Caco-2 (cell line): ENCODE results near the gene CPED1. TPM values are rescaled to one million over a fixed set of nuclear protein-coding genes. Genes with fewer than 3 reads are reported as not detected.

Source experiments
- BruUV-seq: library from RNA; stranded (reverse); fragments of 400-500 nt; replicated peaks from 2 replicates; lab custom pipeline; 2021; lab: Mats Ljungman, UMichigan
- CTCF ChIA-PET: fragments of 300-600 bp; sonication (Branson Sonifier 250); formaldehyde crosslinking; loops from one replicate; lab custom pipeline; 2022; ENCODE audit warnings: antibody characterized with exemption; lab: Charles Lee
- POLR2A ChIA-PET: fragments of 300-600 bp; sonication (Branson Sonifier 250); formaldehyde crosslinking; loops from one replicate; lab custom pipeline; 2022; ENCODE audit warnings: antibody characterized with exemption; lab: Charles Lee
- DNase-seq, 2 experiments: peaks; one replicate each; pipeline versions ENCODE4 v3.0.0 to v3.0.0-alpha.2; 2020 to 2022
- H3K27me3 ChIP-seq: replicated peaks from 2 replicates; pipeline ENCODE4 v1.6.0; 2011; ENCODE audit warnings: low read length; ENCODE audit not compliant: control insufficient read depth, insufficient read depth
- H3K36me3 ChIP-seq: 2 replicates; pipeline ENCODE4 v1.5.1; 2011; ENCODE audit warnings: low read length; ENCODE audit not compliant: control insufficient read depth, insufficient read depth
- H3K4me1 ChIP-seq: fragments of 250-450 bp; sonication (Bioruptor Pico); 2 replicates; pipeline ENCODE4 v1.5.1; 2020; ENCODE audit warnings: mild to moderate bottlenecking
- H3K4me3 ChIP-seq: 2 replicates; pipeline ENCODE4 v1.5.1; 2011; ENCODE audit warnings: low read depth, mild to moderate bottlenecking, control low read depth, low read length
- H3K9me3 ChIP-seq: fragments of 250-450 bp; sonication (Bioruptor Pico); 2 replicates; pipeline ENCODE4 v1.5.1; 2020; ENCODE audit warnings: mild to moderate bottlenecking, moderate library complexity
- H3K27ac Mint-ChIP-seq: one replicate; pipeline ENCODE4 v1.8.0; 2022; ENCODE audit warnings: mixed read lengths; ENCODE audit not compliant: unreplicated experiment
- H3K27me3 Mint-ChIP-seq: one replicate; pipeline ENCODE4 v1.8.0; 2022; ENCODE audit warnings: mixed read lengths; ENCODE audit not compliant: insufficient read depth, unreplicated experiment
- H3K36me3 Mint-ChIP-seq: one replicate; pipeline ENCODE4 v1.8.0; 2022; ENCODE audit warnings: mild to moderate bottlenecking, mixed read lengths; ENCODE audit not compliant: insufficient read depth, unreplicated experiment
- H3K4me1 Mint-ChIP-seq: one replicate; pipeline ENCODE4 v1.8.0; 2022; ENCODE audit warnings: low read depth, mixed read lengths; ENCODE audit not compliant: unreplicated experiment
- H3K4me3 Mint-ChIP-seq: one replicate; pipeline ENCODE4 v1.8.0; 2022; ENCODE audit warnings: mild to moderate bottlenecking, moderate library complexity, mixed read lengths; ENCODE audit not compliant: unreplicated experiment
- H3K9me3 Mint-ChIP-seq: one replicate; pipeline ENCODE4 v1.8.0; 2022; ENCODE audit warnings: mixed read lengths; ENCODE audit not compliant: unreplicated experiment
- intact Hi-C: fragments of 100-400 bp; cut with micrococcal nuclease; formaldehyde crosslinking; loops from one replicate; pipeline ENCODE4 v1.10.0; 2022; ENCODE audit not compliant: unreplicated experiment
- total RNA-seq: library from RNA; stranded (reverse); gene quantifications from 2 replicates; pipeline ENCODE4 v1.2.3, GENCODE V29; 2022
- TF ChIP-seq, protein P1 (sequence below), 2 experiments: fragments of 200-600 bp in 1 of 2; IDR thresholded peaks; 1 replicate in 1 of 2; 2 replicates in 1 of 2; pipeline versions ENCODE4 v1.5.1 to v1.8.0; 2011 to 2022; ENCODE audit warnings: antibody characterized with exemption in 1 of 2, control low read depth in 1 of 2, inconsistent platforms in 1 of 2, low read depth in 1 of 2, low read length in 1 of 2, mild to moderate bottlenecking in 1 of 2, moderate library complexity in 1 of 2; ENCODE audit not compliant: insufficient read depth in 1 of 2, severe bottlenecking in 1 of 2, unreplicated experiment in 1 of 2

The CPED1 gene
- total RNA-seq, 1 experiment from 2014 or later: 0.23 TPM

DNA sequence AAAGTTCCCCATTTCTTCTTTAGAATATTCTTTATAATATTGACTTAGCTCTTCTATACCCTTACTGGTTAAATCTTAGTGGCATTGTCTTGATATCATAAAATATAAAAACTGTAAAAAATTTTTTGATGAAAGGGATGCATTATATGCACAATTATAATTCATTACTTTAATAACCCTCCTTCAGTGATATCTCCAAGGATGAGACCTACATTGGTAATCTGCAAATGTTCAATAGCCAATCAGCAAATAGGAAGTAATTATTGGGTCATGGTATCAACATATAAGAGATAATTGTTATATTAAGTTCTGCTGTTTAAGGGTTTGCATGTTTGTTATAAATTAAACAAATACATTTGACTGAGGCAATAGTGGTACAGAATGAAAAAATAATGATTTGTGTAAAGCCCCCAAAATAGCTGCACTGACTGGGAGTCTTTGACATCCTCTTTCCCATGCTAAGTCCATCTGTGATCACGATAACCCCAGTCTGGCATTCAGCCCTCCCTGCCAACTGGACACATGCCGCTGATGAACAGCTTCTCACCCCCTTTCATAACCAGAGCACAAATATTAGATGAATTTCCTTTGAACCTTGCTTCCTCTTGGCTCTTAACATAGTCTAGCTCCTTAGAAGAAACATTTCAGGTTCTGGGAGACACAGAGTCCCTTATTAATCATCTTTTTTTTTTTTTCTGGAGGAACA, 169.5 kb downstream of the CPED1 start:
- Mint-ChIP-seq H3K4me3 (no peak overlapping the region), H3K27ac (no peak overlapping the region), H3K36me3 (no peaks in the 10 kb centered on the region), H3K27me3 (peaks cover 5% of the 10 kb centered on the region), H3K4me1 (no peaks in the 10 kb centered on the region), H3K9me3 (no peaks in the 10 kb centered on the region)
- Histone ChIP-seq H3K4me1 (no peaks in the 10 kb centered on the region), H3K9me3 (no peaks in the 10 kb centered on the region), H3K4me3 (no peak overlapping the region), H3K27me3 (no peaks in the 10 kb centered on the region; the same call in 1 of the 2 replicates), H3K36me3 (no peaks in the 10 kb centered on the region)
- intact Hi-C loops: no loop called here
- ChIA-PET CTCF (no interaction called here), POLR2A (no interaction called here)
- TF ChIP-seq, protein P1, sequence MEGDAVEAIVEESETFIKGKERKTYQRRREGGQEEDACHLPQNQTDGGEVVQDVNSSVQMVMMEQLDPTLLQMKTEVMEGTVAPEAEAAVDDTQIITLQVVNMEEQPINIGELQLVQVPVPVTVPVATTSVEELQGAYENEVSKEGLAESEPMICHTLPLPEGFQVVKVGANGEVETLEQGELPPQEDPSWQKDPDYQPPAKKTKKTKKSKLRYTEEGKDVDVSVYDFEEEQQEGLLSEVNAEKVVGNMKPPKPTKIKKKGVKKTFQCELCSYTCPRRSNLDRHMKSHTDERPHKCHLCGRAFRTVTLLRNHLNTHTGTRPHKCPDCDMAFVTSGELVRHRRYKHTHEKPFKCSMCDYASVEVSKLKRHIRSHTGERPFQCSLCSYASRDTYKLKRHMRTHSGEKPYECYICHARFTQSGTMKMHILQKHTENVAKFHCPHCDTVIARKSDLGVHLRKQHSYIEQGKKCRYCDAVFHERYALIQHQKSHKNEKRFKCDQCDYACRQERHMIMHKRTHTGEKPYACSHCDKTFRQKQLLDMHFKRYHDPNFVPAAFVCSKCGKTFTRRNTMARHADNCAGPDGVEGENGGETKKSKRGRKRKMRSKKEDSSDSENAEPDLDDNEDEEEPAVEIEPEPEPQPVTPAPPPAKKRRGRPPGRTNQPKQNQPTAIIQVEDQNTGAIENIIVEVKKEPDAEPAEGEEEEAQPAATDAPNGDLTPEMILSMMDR (IDR thresholded peaks at IDR 0.05; ENCODE audit: insufficient read depth in 1 of 2, low read depth in 1 of 2, low read length in 1 of 2, severe bottlenecking in 1 of 2, unreplicated experiment in 1 of 2): no peak
- DNase-seq: no peak
- BruUV-seq: no TSS peak

DNA sequence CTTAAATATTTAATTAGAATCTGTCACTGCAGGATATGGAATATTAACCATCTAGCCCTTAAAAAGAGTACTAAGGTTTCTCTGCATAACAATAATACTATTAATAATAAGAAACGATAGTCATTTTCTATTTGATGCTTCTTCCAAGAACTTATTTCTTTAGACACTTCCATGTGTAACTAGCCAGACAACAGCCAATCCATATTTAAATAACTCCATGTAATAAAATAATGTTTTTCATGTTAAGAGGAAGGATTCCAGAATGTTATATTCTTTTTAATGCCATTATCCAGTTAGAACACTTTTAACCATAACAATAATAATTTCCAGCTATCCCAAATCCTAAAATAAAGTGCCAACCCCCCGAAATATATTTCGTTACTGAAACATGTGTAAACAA, 170.2 kb downstream of the CPED1 start:
- TF ChIP-seq, protein P1 (IDR thresholded peaks at IDR 0.05; ENCODE audit: insufficient read depth in 1 of 2, low read depth in 1 of 2, low read length in 1 of 2, severe bottlenecking in 1 of 2, unreplicated experiment in 1 of 2): no peak
- H3K27me3 ChIP-seq: no peaks in the 10 kb centered on the region; the same call in 1 of the 2 replicates

DNA sequence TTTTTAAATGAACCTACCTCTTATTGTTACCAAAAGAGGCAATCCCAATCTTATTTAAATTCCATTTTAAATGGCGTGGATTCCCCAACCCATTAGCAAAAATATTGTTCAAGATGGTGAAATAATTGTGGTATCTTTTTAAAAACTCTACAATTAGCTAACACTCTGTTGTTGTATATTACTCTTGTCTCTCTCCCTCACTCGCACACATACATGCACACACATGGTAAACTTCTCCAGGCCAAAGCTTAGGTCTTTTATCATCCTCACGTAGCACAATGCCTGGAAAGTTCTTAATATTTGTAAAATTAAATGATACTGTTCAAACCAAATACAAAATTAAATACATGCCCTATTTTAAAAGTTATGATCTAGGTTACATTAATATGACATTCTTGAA, 171.0 kb downstream of the CPED1 start:
- Histone ChIP-seq H3K9me3 (no peaks in the 10 kb centered on the region), H3K27me3 (no peaks in the 10 kb centered on the region; the same call in 1 of the 2 replicates), H3K4me3 (no peak overlapping the region), H3K36me3 (no peaks in the 10 kb centered on the region), H3K4me1 (no peaks in the 10 kb centered on the region)
- H3K36me3 Mint-ChIP-seq: no peaks in the 10 kb centered on the region
- BruUV-seq: no TSS peak
- H3K4me1 Mint-ChIP-seq: no peaks in the 10 kb centered on the region
- ChIA-PET CTCF (no interaction called here), POLR2A (interaction anchor here (0.5 kb wide), 1 partner anchor 174 kb away, joined by 3 read pairs; no protein-coding TSS in a partner anchor)
- no peak overlapping the region for H3K4me3 Mint-ChIP-seq
- TF ChIP-seq, protein P1 (IDR thresholded peaks at IDR 0.05; ENCODE audit: insufficient read depth in 1 of 2, low read depth in 1 of 2, low read length in 1 of 2, severe bottlenecking in 1 of 2, unreplicated experiment in 1 of 2): no peak
- no peak overlapping the region for H3K27ac Mint-ChIP-seq
- no peaks in the 10 kb centered on the region for H3K9me3 Mint-ChIP-seq
- intact Hi-C loops: no loop called here
- peaks cover 7% of the 10 kb centered on the region for H3K27me3 Mint-ChIP-seq
- no peak for DNase-seq

More for the DNA sequence above, 170.2 kb downstream of the CPED1 start:
- H3K4me1 Mint-ChIP-seq: no peaks in the 10 kb centered on the region
- H3K4me3 Mint-ChIP-seq: no peak overlapping the region
- peaks cover 5% of the 10 kb centered on the region for H3K27me3 Mint-ChIP-seq
- no TSS peak for BruUV-seq
- H3K36me3 Mint-ChIP-seq: no peaks in the 10 kb centered on the region
- no peak overlapping the region for H3K27ac Mint-ChIP-seq
- Histone ChIP-seq H3K4me1 (no peaks in the 10 kb centered on the region), H3K4me3 (no peak overlapping the region), H3K9me3 (no peaks in the 10 kb centered on the region), H3K36me3 (no peaks in the 10 kb centered on the region)
- intact Hi-C loops: no loop called here
- CTCF ChIA-PET: no interaction called here
- POLR2A ChIA-PET: no interaction called here
- no peak for DNase-seq
- H3K9me3 Mint-ChIP-seq: no peaks in the 10 kb centered on the region
